GM12865 (cell line): ENCODE data around the gene MAP4K4.

Experiments
- DNase-seq: peaks from one replicate; pipeline ENCODE4 v3.0.0; 2010; ENCODE audit warnings: low read depth
- H3K4me3 ChIP-seq: 2 replicates; pipeline ENCODE4 v1.5.1; 2011; ENCODE audit warnings: mild to moderate bottlenecking, low read depth, low read length, control low read depth
- TF ChIP-seq, protein P1 (sequence below): IDR thresholded peaks from 2 replicates; pipeline ENCODE4 v1.5.1; 2011; ENCODE audit warnings: low read length, control low read depth, low read depth, inconsistent platforms; ENCODE audit not compliant: insufficient read depth; ENCODE audit errors: missing control alignments

Gene MAP4K4

DNA sequence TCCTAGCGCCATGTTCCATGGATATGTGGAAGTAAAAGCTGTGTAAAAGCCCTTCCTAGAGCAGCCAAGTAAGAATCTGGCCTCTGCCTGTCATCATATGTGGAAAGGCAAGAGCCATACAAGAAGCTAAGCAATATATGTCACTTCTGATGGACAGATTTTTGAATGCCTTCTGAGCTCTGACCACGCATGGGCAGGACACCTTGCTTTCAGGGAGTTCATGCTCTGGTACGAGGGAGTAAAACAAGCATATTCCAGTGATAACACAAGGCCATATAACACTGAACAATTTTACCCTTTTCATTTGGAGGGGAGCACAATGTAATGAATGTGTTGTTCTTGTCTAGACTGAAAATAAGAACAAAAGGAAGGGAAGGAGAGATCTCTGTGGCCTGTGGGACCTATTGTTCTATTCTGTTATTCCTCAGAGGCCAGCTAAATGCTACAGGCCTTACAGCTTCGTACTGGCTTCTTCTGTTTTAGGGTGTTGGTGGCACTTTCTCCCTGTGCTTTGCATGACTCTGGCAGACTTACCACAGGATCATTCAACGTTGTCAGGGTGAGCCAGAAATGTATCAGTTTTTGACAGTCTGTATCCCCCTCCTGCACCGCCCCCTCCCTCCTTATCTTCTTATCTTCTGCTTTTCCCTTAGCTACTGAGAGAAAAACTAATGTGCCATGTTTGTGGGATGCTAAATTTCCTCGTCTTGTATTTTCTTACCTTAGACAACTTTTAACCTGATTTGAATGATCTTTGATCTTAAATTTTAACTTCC is 99.5 kb downstream of the MAP4K4 start:
- TF ChIP-seq, protein P1, sequence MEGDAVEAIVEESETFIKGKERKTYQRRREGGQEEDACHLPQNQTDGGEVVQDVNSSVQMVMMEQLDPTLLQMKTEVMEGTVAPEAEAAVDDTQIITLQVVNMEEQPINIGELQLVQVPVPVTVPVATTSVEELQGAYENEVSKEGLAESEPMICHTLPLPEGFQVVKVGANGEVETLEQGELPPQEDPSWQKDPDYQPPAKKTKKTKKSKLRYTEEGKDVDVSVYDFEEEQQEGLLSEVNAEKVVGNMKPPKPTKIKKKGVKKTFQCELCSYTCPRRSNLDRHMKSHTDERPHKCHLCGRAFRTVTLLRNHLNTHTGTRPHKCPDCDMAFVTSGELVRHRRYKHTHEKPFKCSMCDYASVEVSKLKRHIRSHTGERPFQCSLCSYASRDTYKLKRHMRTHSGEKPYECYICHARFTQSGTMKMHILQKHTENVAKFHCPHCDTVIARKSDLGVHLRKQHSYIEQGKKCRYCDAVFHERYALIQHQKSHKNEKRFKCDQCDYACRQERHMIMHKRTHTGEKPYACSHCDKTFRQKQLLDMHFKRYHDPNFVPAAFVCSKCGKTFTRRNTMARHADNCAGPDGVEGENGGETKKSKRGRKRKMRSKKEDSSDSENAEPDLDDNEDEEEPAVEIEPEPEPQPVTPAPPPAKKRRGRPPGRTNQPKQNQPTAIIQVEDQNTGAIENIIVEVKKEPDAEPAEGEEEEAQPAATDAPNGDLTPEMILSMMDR = no peak

DNA sequence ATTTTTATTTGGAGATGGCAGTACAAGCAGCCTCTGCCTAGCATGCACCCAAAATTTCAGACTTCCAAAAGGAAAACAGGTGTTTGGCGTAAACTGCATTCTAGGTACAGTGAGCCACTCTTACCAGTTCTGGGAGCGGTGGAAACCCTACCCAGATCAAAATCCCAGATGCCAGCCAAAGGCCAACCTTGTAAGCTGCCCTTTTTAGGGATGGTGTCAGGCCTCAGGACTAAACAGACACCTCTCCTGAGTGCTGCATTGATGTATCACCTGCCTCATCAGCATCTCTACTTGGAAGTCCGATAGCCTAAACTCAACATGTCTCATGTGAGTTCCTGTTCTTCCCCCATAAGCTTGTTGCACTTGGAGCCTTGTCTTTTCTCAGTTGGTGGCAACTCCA is 104.0 kb downstream of the MAP4K4 start:
- H3K4me3 ChIP-seq = no peak overlapping the region
- TF ChIP-seq, protein P1 = no peak
- no peak for DNase-seq

More for the DNA sequence above, 99.5 kb downstream of the MAP4K4 start:
- DNase-seq = no peak
- no peak overlapping the region for H3K4me3 ChIP-seq

DNA sequence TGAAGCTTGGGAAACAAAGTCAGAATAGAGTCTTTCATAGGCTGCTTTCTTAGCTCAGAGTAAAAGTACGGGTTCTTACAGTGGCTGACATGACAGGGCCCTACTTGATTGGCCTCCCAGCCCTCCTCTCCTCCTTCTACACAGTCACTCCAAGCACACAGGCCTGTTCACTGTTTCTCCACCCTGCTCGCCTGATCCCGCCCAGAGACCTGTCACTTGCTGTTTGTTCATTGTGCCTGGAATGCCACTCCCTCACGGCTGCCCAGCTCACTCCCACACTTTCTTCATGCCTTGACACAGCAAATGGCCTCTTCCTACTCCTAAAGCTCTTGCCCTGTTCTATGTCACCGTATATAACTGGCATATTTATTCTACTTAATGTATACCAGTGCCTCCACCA is 104.8 kb downstream of the MAP4K4 start:
- no peak for DNase-seq
- H3K4me3 ChIP-seq = no peak overlapping the region
- TF ChIP-seq, protein P1 = no peak

DNA sequence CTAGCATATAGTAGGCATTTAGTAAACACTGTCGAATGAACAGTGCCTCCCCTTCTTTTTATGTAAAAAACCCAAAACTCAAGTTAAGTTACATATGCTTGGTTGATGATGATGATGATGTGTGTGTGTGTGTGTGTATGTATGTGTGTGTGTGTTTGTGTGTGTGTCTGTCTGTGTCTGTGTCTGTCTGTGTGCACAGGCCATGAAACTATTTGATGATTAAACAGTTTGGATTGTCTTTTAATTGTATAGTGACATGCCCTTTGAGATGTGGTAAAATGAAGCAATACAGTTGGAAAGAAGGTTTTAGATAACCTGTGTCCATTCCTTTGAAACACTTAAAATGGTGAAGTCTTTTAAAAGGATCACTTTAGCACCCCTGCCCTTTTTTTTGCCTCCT is 105.6 kb downstream of the MAP4K4 start:
- H3K4me3 ChIP-seq = no peak overlapping the region
- no peak for DNase-seq
- TF ChIP-seq, protein P1 = no peak

DNA sequence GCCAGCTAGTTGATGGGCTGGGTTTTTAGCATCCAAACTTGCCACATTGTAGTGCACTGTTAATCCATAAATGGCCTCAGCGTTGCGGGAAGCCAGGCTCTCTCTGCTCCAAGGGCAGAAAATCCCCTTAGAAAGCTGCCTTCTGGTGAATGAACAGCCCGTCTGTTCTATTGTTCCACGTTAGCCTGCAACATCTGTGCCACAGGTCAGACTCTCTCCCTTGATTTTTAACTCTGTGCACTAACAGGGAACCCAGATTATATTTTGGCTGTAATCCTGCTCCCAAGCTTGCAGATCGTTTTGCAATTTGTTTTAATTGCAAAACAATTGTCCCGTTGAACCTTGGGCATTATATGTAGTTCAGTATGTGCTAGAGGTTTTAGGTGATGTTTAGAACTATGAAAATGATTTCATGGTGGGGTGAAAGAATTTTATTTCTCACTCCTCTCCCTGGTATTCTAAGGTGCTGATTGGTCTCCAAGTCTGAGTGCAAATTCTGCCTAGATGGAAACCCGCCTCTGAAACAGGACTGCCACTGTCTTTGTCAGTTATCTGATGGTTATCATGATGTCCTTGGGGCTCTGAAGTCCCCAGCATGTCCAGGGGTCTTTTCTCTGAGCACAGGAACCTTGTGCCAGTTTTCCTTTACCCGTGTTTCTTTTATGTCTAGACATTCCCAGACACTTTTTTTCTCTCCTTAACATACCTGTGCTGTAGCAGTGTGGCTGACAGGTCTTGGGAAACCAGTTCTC is 106.6 kb downstream of the MAP4K4 start:
- TF ChIP-seq, protein P1 = no peak

DNA sequence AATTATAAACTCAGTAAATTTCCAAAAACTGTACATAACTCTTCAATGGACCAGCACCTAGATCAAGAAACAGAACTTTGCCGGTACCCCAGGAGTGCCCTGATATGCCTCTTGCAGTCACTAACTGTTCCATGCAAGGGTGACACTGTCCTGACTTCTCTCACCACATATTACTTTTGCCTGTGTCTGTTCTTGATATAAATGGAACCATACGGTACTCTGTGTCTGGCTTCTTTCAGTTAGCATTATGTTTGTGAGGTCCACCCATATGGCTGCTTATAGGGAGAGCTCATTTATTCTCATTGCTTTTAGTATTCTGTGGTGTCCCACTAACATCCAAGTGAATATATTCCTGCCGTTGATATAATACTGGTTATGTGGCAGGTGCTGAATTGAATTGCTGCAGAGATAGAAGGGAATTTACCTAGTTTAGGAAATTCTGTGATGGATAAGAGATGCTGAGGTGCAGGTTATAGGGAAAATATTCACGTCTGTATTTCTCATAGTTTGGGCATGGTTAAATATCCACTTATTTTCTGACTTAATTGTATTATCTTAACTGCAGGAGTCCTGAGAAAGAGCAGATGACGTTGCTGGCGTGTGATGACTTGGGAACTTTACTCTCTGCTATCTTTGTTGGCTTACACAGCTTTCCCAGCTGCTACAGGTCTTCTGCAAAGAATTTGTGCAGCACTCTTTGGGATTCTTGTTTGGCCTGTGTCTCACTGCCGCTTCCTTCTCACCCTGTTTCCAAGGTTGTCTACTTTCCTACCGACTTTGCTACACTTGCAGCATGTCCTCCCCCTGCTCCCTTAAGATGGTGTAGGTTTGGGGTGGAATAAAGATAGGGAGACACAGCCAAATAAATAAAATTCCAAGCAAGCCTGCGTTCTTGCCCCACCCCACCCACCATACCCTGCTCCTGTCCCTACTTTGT is 107.9 kb downstream of the MAP4K4 start:
- TF ChIP-seq, protein P1 = no peak
- no peak for DNase-seq
- H3K4me3 ChIP-seq = no peak overlapping the region

More for the DNA sequence above, 106.6 kb downstream of the MAP4K4 start:
- H3K4me3 ChIP-seq = no peak overlapping the region
- no peak for DNase-seq
